ENCODE measurements around the gene CCNI2.

CCNI2 gene

DNA sequence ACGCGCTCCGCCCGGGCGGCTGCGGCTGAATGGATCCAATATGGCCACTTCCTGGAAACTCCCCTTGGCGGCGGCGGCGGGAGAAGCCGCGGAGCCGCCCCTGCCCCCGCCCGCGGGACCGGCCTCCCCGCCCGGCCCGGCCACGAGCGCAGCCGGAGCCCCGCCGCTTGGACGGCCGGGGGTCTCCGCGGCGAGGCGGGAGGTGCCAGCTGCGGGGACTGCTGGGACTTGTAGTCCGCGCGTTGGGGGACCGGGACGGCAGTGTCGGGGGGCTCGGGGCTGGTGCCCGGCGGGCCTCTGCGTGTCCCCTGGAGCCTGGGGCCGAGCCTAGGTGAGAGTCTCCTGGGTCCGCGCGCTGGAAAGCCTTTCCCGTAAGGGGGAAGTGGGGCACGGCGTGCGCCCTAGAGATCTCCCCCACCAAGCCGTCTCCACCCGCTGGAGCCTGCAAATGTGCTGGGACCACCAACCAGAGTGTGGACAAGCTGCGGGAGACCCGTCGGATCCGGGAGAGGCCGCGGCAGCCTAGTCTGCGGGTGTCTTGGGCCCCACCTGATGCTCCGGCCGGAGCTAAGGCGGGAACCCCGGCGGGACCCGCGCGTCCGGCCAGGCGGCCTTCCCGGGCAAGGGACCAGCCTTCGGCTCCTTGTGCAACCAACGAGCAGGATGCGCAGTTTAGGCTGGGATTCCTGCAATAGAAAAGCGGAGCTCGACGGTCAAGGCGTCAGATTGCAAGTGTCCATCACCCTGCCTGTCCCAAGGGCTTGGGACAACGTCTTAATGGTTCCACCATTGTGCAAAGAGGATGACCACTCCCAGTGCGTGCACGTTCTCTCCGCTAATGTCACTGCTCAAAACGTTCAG is 30.2 kb downstream of the CCNI2 start, which contains the start of gene SEPTIN8:
Gene SEPTIN8, minus strand, starts transcription at position 31 of the 861 bp plus-strand sequence. CDS start 102 bp downstream, outside the sequence.
- no peaks in the 10 kb centered on the region for H3K27me3 ChIP-seq (ENCODE audit: insufficient read depth, poor library complexity, severe bottlenecking)
- no peaks in the 10 kb centered on the region for H3K9me3 ChIP-seq (ENCODE audit: severe bottlenecking)
- H3K27ac ChIP-seq (ENCODE audit: poor library complexity, severe bottlenecking), result peak within 1 kb of the TSS; percentile 51
- no peaks in the 10 kb centered on the region for H3K36me3 ChIP-seq (ENCODE audit: low read depth)
- peak; percentile 56 for ATAC-seq (ENCODE audit: low read depth)
- no peak for DNase-seq (ENCODE audit: low spot score)
- H3K4me1 ChIP-seq (ENCODE audit: insufficient read depth, poor library complexity, severe bottlenecking), result peaks cover 18% of the 10 kb centered on the region
- H3K4me3 ChIP-seq (ENCODE audit: severe bottlenecking), result peak within 1 kb of the TSS; percentile 93
- TF ChIP-seq, protein P1, sequence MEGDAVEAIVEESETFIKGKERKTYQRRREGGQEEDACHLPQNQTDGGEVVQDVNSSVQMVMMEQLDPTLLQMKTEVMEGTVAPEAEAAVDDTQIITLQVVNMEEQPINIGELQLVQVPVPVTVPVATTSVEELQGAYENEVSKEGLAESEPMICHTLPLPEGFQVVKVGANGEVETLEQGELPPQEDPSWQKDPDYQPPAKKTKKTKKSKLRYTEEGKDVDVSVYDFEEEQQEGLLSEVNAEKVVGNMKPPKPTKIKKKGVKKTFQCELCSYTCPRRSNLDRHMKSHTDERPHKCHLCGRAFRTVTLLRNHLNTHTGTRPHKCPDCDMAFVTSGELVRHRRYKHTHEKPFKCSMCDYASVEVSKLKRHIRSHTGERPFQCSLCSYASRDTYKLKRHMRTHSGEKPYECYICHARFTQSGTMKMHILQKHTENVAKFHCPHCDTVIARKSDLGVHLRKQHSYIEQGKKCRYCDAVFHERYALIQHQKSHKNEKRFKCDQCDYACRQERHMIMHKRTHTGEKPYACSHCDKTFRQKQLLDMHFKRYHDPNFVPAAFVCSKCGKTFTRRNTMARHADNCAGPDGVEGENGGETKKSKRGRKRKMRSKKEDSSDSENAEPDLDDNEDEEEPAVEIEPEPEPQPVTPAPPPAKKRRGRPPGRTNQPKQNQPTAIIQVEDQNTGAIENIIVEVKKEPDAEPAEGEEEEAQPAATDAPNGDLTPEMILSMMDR (IDR thresholded peaks at IDR 0.05; ENCODE audit: poor library complexity, severe bottlenecking), result no peak

- Histone ChIP-seq H3K27me3 (ENCODE audit: insufficient read depth, poor library complexity, severe bottlenecking) (no peaks in the 10 kb centered on the region), H3K9me3 (ENCODE audit: severe bottlenecking) (no peaks in the 10 kb centered on the region), H3K27ac (ENCODE audit: poor library complexity, severe bottlenecking) (no peak overlapping the region), H3K4me3 (ENCODE audit: severe bottlenecking) (peak overlapping the region; percentile 93), H3K36me3 (ENCODE audit: low read depth) (no peaks in the 10 kb centered on the region), H3K4me1 (ENCODE audit: insufficient read depth, poor library complexity, severe bottlenecking) (peaks cover 25% of the 10 kb centered on the region)
- no peak for ATAC-seq (ENCODE audit: low read depth)
- no peak for DNase-seq (ENCODE audit: low spot score)
- TF ChIP-seq, protein P1 (IDR thresholded peaks at IDR 0.05; ENCODE audit: poor library complexity, severe bottlenecking), result no peak
These were observed 30.9 kb downstream of the CCNI2 start for GRCh38 chr5:132778129-132778528.

DNA sequence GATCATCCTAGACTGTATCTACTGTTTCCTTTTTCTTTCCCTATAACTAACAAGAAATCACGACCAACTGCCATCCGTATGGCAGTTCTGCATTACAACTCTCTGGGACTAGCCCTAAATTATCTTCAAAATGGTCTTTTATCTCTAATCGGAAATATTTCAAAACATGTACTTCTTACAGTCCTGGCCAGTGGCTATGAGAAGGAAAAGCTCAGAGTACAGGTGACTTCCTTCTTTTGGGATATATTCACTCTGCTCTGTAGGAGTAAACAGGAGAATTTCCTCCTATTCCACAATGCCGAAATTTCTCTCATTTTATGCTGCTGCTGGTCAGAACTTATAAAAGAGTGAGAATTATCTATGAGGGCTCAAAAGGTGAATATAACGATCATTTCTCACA is 31.6 kb downstream of the CCNI2 start:
- ATAC-seq (ENCODE audit: low read depth) (no peak), DNase-seq (ENCODE audit: low spot score) (no peak)
- Histone ChIP-seq H3K27ac (ENCODE audit: poor library complexity, severe bottlenecking) (no peak overlapping the region), H3K36me3 (ENCODE audit: low read depth) (no peaks in the 10 kb centered on the region), H3K9me3 (ENCODE audit: severe bottlenecking) (no peaks in the 10 kb centered on the region), H3K27me3 (ENCODE audit: insufficient read depth, poor library complexity, severe bottlenecking) (no peaks in the 10 kb centered on the region), H3K4me1 (ENCODE audit: insufficient read depth, poor library complexity, severe bottlenecking) (peaks cover 26% of the 10 kb centered on the region), H3K4me3 (ENCODE audit: severe bottlenecking) (no peak overlapping the region)
- TF ChIP-seq, protein P1 (IDR thresholded peaks at IDR 0.05; ENCODE audit: poor library complexity, severe bottlenecking), result no peak

- H3K36me3 ChIP-seq (ENCODE audit: low read depth), result no peaks in the 10 kb centered on the region
- H3K27ac ChIP-seq (ENCODE audit: poor library complexity, severe bottlenecking), result no peak overlapping the region
- TF ChIP-seq, protein P1 (IDR thresholded peaks at IDR 0.05; ENCODE audit: poor library complexity, severe bottlenecking), result no peak
- no peak overlapping the region for H3K4me3 ChIP-seq (ENCODE audit: severe bottlenecking)
- DNase-seq (ENCODE audit: low spot score), result no peak
- H3K27me3 ChIP-seq (ENCODE audit: insufficient read depth, poor library complexity, severe bottlenecking), result no peaks in the 10 kb centered on the region
- H3K4me1 ChIP-seq (ENCODE audit: insufficient read depth, poor library complexity, severe bottlenecking), result peaks cover 23% of the 10 kb centered on the region
- no peak for ATAC-seq (ENCODE audit: low read depth)
- H3K9me3 ChIP-seq (ENCODE audit: severe bottlenecking), result no peaks in the 10 kb centered on the region
These were observed 32.7 kb downstream of the CCNI2 start for GRCh38 chr5:132779961-132780360.

DNA sequence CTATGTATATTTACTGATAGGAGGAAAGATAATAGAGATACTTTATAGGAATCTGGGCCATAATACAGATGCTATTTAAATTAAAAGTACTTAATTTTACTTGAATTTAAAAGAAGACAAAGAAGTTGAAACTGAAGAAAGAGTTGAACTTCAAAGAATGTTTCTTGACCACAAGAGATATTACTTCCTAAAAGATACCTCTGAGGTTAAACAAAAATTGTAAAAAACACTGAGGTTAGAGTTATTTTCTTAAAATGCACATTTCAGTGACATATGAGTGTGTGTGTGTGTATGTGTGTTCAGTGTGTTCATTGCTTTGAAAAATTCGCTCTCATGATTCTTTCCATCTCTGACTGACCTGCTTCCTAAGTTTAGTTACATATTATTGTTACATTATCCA is 33.4 kb downstream of the CCNI2 start:
- DNase-seq (ENCODE audit: low spot score) (no peak), ATAC-seq (ENCODE audit: low read depth) (no peak)
- Histone ChIP-seq H3K27ac (ENCODE audit: poor library complexity, severe bottlenecking) (no peak overlapping the region), H3K36me3 (ENCODE audit: low read depth) (no peaks in the 10 kb centered on the region), H3K4me1 (ENCODE audit: insufficient read depth, poor library complexity, severe bottlenecking) (peaks cover 17% of the 10 kb centered on the region), H3K27me3 (ENCODE audit: insufficient read depth, poor library complexity, severe bottlenecking) (no peaks in the 10 kb centered on the region), H3K4me3 (ENCODE audit: severe bottlenecking) (no peak overlapping the region), H3K9me3 (ENCODE audit: severe bottlenecking) (no peaks in the 10 kb centered on the region)
- TF ChIP-seq, protein P1 (IDR thresholded peaks at IDR 0.05; ENCODE audit: poor library complexity, severe bottlenecking), result no peak
